ENCODE data around the gene TBX5. TPM values are rescaled to one million over a fixed set of nuclear protein-coding genes. Genes with fewer than 3 reads are reported as not detected.
A peak's percentile ranks its signal among the peaks of the same experiment; 100 is the strongest.

Gene TBX5
- total RNA-seq, 1 donor from 2014 or later = not detected

DNA sequence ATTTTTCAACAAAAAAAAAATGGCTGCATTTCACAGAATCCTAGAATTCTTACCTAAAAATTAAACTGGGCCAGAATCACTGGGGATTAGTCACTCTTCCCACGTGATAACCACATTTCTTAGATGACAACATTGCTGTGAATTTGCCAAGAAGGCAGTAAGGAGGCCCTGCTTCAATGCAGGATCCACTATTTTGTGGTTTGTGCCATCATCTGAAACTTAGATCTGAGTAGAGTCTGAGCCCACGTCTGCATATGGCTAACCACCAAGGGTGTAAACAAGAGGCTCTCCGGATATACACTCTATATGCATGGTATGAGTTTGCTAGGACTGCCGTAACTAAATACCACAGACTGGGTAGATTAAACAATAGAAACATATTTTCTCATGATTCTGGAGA is 24.4 kb upstream of the TBX5 start:
- no peak for DNase-seq (ENCODE audit: low read depth)

DNA sequence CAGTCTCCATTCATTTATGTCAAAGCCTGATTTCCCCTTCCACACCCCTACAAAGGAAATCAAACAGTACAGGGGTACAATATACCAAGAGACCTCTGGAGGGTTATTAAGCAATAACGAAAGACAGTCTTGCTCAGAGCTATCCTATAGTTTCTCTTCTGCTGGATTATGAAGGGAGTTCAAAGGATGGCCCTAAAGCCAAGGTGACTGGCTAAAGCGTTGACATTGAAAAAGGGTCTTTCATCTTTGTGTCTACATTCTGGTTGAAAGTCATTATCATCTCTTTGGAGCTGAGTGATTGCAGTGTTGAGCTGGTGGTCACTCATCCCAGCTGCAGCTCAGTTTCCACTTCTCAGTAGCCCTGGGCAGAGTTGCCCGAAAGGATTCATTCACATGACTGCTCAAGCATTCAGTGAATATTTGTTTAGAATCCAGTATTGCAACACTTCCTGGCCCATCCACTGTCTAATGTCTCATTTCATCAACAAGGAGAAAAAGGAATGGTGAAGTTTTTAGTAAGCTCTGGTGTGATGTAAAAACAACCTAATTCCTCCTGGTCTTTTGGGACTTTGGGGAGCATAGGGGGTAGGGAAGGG is 19.2 kb upstream of the TBX5 start:
- peak; percentile 19 for DNase-seq (ENCODE audit: low read depth)

DNA sequence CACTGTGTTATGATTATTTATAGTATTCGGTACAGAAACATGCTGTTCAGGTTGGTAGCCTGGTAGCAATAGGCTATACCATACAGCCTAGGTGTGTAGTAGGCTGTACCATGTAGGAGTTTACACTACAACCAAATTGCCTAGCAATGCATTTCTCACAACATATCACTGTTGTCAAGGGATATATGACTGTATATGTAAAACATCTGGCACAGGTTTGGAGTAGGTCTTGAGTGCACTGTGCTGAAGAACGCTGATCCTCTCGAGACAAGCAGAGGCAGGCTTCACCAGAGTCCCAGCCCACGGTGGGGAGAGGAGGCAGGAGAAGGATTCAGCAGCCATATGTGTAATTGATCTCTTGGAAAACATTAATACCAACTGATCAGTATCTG is 15.0 kb upstream of the TBX5 start:
- DNase-seq (ENCODE audit: low read depth) = no peak

GRCh38 chr12:114420182-114420943 is 14.4 kb upstream of the TBX5 start:
- no peak for DNase-seq (ENCODE audit: low read depth)

DNA sequence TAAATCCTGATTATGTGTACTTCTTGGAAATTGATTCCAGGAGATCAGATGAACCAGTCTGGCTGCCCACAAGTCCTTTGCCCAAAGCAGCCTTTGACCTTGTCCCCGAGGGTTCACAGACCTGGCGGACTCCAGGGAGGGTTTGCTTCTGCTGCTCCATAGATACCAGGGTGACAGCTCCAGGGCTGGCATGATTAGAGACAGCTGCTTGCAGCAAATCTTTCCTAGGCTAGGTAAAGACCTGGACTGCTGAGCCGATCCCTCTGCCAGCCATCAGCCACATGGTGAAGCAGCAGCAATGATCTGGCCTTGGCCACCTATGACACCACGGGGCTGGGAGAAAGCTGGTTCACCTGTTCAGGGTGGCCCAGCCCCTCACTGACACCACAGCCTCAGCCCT is 10.1 kb upstream of the TBX5 start:
- DNase-seq (ENCODE audit: low read depth) = no peak

DNA sequence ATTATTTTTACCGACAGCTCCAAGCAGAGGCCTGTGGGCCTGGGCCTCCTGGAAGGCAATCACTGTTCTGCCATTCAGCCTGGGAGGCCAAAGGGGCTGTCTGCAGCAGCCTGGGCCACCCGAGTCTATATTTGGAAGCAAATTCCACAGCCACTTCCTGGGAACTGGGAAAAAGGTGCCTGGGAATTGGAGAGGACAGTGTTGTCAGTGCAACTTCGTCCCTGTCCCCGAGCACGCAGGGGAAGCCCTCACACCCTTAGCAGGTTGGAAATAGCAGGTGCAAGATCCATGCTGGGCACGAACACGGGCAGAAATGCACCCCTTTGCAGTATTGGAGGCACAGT is 9.6 kb upstream of the TBX5 start:
- DNase-seq (ENCODE audit: low read depth) = no peak

GRCh38 chr12:114414866-114415524 is 9.1 kb upstream of the TBX5 start:
- no peak for DNase-seq (ENCODE audit: low read depth)

GRCh38 chr12:114414031-114414865 is 8.3 kb upstream of the TBX5 start:
- no peak for DNase-seq (ENCODE audit: low read depth)

- no peak for DNase-seq (ENCODE audit: low read depth)
Observed at GRCh38 chr12:114412825-114413749, 7.1 kb upstream of the TBX5 start.

DNA sequence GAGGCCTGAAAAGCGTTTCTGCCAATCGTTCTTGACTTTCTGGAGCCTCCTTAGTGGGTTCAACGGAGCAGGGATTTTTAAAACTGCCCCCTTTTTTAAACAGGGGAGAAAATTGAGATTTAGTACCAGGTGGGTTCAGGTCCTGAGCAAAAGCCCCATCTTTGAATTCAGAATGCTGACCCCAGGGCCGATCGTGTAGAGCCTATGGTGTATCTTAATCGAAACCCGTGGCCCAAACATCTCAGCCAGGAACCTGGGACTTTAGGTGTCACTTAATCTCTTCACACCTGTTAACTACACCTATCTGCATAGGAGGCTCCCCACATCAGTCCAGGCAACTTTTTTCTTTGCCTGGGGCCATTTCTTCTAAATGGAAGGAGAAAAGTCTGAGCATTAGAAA is 6.4 kb upstream of the TBX5 start:
- DNase-seq (ENCODE audit: low read depth) = no peak

- no peak for DNase-seq (ENCODE audit: low read depth)
Observed at GRCh38 chr12:114411071-114411837, 5.3 kb upstream of the TBX5 start.

DNA sequence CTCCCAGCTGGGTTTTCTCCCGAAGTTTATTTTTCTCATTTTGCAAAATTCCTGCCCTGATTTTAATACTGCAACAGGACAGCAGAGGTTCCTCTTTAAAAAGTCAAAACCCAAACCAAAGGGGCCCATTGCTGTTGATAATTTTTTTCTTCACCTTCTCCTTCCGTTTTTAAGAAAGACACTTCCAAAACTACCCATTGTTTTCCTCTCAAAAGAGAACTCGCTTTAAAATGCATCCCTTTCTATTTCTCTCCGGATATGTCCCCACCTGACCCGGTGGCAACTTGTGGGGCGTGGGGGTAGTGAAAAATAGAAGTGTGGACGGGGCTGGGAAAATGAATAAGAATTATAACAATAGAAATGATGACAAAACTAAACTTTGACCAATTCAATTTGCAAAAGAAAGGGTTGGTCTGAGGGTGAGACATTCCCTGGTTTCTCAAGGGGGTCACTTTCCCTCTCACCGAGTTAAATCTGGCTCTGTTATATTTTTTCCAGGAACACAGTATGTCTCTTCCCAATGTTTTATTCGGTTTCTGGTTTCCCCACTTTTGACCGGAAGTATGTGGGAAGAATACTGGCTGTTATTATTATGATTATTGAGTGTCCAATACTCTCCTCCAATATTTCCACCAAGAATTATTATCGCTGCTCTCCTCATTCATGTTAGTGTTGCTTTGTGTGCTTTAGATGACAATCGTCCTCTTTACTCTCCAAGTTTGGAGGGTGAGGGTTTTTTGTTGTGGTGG is 4.1 kb upstream of the TBX5 start:
- DNase-seq (ENCODE audit: low read depth) = no peak

GRCh38 chr12:114408886-114409851 is 3.2 kb upstream of the TBX5 start:
- DNase-seq (ENCODE audit: low read depth) = no peak

DNA sequence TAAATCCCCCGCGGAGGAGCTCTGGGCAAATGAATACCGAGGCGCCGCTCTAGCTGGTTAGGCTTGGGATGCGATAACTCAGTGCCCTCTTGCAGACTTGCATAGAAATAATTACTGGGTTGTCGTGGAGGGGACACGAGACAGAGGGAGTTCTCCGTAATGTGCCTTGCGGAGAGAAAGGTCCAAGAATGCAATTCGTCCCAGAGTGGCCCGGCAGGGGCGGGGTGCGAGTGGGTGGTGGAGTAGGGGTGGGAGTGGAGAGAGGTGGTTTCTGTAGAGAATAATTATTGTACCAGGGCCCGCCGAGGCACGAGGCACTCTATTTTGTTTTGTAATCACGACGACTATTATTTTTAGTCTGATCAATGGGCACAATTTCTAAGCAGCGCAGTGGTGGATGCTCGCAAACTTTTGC is 2.5 kb upstream of the TBX5 start:
- DNase-seq (ENCODE audit: low read depth) = no peak

- no peak for DNase-seq (ENCODE audit: low read depth)
Observed at GRCh38 chr12:114407842-114408411, 2.0 kb upstream of the TBX5 start.

GRCh38 chr12:114406984-114407841 is 1.3 kb upstream of the TBX5 start:
- no peak for DNase-seq (ENCODE audit: low read depth)

DNA sequence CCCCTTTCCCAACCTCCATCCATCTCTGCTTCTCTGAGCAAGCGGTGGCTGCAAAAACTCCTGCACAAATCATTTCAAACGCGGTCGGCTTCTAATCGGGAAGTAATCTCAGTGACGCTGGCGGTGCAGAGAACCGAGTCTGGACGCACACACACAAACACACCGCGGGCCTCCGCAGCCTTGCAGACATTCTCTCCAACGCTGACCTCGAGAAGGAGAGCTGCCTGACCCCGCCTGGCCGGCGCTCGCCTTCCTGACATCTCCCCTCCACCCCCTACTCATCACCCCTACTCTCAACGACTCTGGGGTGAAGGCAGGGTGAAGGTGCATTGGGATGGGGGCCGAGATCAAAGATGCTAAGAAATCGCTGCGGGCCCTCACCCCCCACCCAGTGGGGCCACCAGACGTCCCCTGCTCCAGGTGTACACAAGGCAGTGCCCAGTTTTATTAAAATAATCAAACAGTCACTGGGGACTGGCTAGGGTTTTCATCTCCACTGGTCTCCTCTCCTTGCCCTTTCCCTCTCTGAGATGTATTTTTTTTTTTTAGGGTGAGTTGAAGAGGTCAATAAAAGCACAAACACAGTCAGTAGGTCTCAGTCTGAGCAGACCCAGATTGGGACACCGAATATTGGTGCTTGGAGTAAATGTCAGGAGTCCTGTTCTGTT is 506 bp upstream of the TBX5 start:
- no peak for DNase-seq (ENCODE audit: low read depth)

Data from renal cortical epithelial cell (primary cell).